HCT116 (cell line): ENCODE data around the gene TLR9.

Experiments
- CEBPB ChIP-seq: IDR thresholded peaks from 2 replicates; pipeline ENCODE4 v1.6.1; 2012; ENCODE audit warnings: low read depth
- CTCF ChIP-seq, 3 experiments: fragments of 200-600 bp in 1 of 3; sonication (generic) in 1 of 3; IDR thresholded peaks in 2 of 3; conservative IDR thresholded peaks in 1 of 3; 2 replicates each; pipeline ENCODE4 v1.5.1; 2012 to 2017; ENCODE audit warnings: low read depth in 2 of 3, low read length in 2 of 3, antibody characterized with exemption in 1 of 3, borderline replicate concordance in 1 of 3, control low read depth in 1 of 3, mild to moderate bottlenecking in 1 of 3, mixed read lengths in 1 of 3, mixed run types in 1 of 3, moderate library complexity in 1 of 3; ENCODE audit not compliant: insufficient read depth in 1 of 3
- EZH2 ChIP-seq: fragments of 200-600 bp; sonication (generic); IDR thresholded peaks from 2 replicates; pipeline ENCODE4 v1.6.1; 2017; ENCODE audit warnings: antibody characterized with exemption, mixed run types
- EZH2phosphoT487 ChIP-seq: fragments of 200-600 bp; IDR thresholded peaks from 2 replicates; pipeline ENCODE4 v1.6.1; 2018; ENCODE audit warnings: antibody characterized with exemption, borderline replicate concordance
- FOSL1 ChIP-seq: IDR thresholded peaks from 2 replicates; pipeline ENCODE4 v1.6.1; 2012; ENCODE audit warnings: low read depth
- POLR2A ChIP-seq: IDR thresholded peaks from 2 replicates; pipeline ENCODE4 v1.7.0; 2011; ENCODE audit warnings: borderline replicate concordance; ENCODE audit not compliant: insufficient read depth, insufficient read length; ENCODE audit errors: extremely low read depth
- SIN3A ChIP-seq: IDR thresholded peaks from 2 replicates; pipeline ENCODE4 v1.6.1; 2012; ENCODE audit warnings: low read depth
- YY1 ChIP-seq: IDR thresholded peaks from 2 replicates; pipeline ENCODE4 v1.6.1; 2011; ENCODE audit warnings: low read length, low read depth, moderate library complexity, mild to moderate bottlenecking; ENCODE audit not compliant: insufficient replicate concordance; ENCODE audit errors: extremely low read depth
- ZFX ChIP-seq: fragments of 450-650 bp; IDR thresholded peaks from 2 replicates; pipeline ENCODE4 v1.6.1; 2017
- TF ChIP-seq, protein P1 (sequence below): IDR thresholded peaks from 2 replicates; pipeline ENCODE4 v1.6.1; 2012; ENCODE audit warnings: low read depth

GRCh38 chr3:52177701-52178042 is 47.8 kb downstream of the TLR9 start:
- TF ChIP-seq CEBPB (no peak), SIN3A (no peak), POLR2A (no peak), CTCF (IDR thresholded peaks at IDR 0.05 in 2 of 3, conservative IDR thresholded peaks at IDR 0.05 in 1 of 3; ENCODE audit: borderline replicate concordance in 1 of 3, insufficient read depth in 1 of 3, low read depth in 2 of 3, low read length in 2 of 3) (no peak), ZFX (no peak), FOSL1 (no peak), YY1 (no peak), EZH2phosphoT487 (no peak), EZH2 (no peak)
- TF ChIP-seq, protein P1, sequence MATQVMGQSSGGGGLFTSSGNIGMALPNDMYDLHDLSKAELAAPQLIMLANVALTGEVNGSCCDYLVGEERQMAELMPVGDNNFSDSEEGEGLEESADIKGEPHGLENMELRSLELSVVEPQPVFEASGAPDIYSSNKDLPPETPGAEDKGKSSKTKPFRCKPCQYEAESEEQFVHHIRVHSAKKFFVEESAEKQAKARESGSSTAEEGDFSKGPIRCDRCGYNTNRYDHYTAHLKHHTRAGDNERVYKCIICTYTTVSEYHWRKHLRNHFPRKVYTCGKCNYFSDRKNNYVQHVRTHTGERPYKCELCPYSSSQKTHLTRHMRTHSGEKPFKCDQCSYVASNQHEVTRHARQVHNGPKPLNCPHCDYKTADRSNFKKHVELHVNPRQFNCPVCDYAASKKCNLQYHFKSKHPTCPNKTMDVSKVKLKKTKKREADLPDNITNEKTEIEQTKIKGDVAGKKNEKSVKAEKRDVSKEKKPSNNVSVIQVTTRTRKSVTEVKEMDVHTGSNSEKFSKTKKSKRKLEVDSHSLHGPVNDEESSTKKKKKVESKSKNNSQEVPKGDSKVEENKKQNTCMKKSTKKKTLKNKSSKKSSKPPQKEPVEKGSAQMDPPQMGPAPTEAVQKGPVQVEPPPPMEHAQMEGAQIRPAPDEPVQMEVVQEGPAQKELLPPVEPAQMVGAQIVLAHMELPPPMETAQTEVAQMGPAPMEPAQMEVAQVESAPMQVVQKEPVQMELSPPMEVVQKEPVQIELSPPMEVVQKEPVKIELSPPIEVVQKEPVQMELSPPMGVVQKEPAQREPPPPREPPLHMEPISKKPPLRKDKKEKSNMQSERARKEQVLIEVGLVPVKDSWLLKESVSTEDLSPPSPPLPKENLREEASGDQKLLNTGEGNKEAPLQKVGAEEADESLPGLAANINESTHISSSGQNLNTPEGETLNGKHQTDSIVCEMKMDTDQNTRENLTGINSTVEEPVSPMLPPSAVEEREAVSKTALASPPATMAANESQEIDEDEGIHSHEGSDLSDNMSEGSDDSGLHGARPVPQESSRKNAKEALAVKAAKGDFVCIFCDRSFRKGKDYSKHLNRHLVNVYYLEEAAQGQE = no peak
